ENCODE data around the gene SMAP1. TPM values are rescaled to one million over a fixed set of nuclear protein-coding genes. Genes with fewer than 3 reads are reported as not detected.

SMAP1 gene
- total RNA-seq (2014; rRNA removed; shearing (Covaris generic)) = 7.7 and 9.6 TPM in 2 replicates

DNA sequence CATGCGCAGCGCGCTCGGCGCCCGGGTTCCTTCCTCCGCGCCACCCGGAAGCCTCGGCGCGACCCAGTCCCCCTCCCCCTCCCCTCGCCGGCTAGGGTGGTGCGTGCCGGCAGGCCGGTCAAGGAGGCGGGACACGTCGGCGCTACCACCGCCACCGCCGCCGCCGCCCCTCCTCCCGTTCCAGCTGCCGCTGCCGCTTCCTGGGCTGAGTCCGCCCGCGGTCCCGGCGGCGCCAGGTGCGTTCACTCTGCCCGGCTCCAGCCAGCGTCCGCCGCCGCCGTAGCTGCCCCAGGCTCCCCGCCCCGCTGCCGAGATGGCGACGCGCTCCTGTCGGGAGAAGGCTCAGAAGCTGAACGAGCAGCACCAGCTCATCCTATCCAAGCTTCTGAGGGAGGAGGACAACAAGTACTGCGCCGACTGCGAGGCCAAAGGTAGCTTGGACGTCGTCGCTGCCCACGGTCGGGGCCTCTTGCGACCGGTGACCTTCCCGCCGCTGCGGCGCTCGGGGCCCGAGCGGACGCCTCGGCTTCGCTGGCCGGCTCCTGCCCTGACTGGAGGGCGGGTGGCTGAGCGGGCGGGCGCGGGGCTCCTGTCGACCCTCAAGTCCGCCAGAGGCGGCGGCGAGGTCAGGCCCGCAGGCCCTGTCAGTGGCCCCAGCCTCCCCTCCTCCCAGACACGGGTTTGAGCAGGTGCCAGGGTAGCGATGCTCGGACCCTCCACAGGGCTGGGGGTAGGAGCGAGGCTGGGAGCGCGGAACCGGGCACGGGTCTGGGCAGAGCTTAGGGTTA, at the start of gene SMAP1:
Gene SMAP1 (plus strand): TSS at position 173 of the 788 bp plus-strand sequence. CDS start 141 bp downstream, at position 314.

Other genes with a start within 250 kb of the SMAP1 start
- 5.0 and 8.4 TPM in 2 replicates for gene SDHAF4, start 101.0 kb upstream of the SMAP1 start, total RNA-seq (2014; rRNA removed; shearing (Covaris generic))